ENCODE results near the gene ASB13. TPM values are rescaled to one million over a fixed set of nuclear protein-coding genes. Genes with fewer than 3 reads are reported as not detected.

Gene ASB13, protein sequence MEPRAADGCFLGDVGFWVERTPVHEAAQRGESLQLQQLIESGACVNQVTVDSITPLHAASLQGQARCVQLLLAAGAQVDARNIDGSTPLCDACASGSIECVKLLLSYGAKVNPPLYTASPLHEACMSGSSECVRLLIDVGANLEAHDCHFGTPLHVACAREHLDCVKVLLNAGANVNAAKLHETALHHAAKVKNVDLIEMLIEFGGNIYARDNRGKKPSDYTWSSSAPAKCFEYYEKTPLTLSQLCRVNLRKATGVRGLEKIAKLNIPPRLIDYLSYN
- total RNA-seq = 32.3 and 33.4 TPM in 2 replicates

DNA sequence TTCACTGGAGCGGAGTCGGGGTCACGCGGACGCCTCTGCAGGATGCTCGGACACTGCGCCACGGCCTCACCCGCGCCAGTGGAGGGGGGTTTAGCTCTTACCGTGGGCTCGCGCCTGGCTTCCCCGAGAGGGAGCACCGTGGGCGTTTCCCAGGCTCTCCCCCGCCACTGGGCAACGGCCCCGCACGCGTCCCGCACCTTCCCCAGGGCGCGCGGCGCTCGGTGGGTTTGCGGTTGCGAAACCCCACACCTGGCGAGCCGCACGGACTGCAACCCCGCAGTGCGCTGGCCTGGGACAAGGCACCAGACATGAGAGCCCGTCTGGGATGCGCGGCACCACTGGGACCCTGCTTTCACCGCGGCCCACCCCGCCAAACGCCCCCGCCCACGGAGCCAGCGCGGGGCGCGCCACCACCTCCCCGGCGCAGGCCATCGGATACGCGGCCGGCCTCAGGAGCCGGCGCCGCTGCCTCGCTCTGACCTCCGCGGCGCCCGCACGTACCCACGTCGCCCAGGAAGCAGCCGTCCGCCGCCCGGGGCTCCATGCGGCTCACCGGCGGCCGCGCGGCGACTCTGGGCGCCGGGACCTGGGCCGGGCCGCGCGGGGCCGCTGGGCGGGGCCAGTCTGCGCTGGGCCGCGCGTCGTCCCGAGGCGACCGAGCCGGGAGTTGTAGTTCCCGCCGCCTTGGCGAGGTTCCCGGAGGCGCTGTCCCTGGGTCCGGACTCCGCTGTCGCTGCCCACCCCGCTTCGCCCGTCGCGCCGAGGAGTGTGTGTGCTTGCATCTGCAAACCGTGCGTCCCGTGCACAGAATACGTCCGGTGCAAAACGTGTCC, at the start of gene ASB13:
TSS of gene ASB13 (minus strand) at position 588 of the 833 bp plus-strand sequence. CDS start at position 544, 44 bp downstream.

DNA sequence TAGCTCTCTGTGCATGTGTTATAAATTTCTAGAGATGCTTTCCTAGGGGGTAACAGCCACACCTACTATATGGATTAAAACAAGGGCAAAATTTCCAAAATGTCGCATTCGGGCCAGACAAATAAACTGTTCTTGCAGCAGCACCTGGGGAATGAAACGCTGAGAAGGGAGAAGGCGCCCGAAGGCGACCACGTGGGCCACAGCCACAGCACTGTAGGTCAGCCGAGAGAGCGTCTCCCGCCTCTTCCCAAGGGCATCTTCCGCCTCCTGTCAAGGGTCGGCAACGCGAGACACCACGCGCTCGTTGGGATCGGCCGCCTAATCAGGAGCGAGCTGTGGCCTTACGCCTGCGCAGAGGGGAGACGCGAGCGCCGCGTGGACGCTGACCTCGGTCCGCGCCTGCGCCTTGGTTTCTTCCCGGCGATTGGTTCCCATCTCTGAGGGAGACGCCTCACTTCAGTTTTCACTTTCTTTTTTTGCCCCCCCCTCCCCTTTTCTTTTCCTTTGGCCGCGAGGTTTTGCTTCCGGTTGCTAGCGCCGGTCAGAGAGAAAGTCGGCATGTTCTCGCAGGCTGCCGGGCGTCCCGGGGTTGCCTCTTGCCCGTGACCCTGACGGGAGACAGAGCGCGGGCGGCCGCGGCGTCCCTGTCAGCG, 18.0 kb upstream of the ASB13 start, which contains the start of gene TASOR2:
TSS of gene TASOR2 (plus strand) at position 521 of the 653 bp plus-strand sequence. CDS start 35,805 bp downstream, outside the sequence.

Small RNAs within 50 kb of the gene (small RNA-seq; reads per million reads assigned to genes)
- gene AL365356.2 (not detected), gene RN7SL445P (not detected)

Other genes starting within 250 kb of the ASB13 start
- gene CALML5, start 167.0 kb downstream of the ASB13 start, total RNA-seq = not detected in 2 replicates
- 0.12 TPM in 1 of 2 replicates, not detected in the other for gene CALML3, start 141.6 kb downstream of the ASB13 start, total RNA-seq
- 86.7 and 108 TPM in 2 replicates for gene TASOR2, start 18.2 kb upstream of the ASB13 start, total RNA-seq
- 385 and 422 TPM in 2 replicates for gene GDI2, start 146.8 kb upstream of the ASB13 start, total RNA-seq
- 7.3 and 7.5 TPM in 2 replicates for gene ANKRD16, start 223.3 kb upstream of the ASB13 start, total RNA-seq
- gene FBH1, start 223.6 kb upstream of the ASB13 start, total RNA-seq = 81.0 and 114 TPM in 2 replicates

Measured in hair follicle dermal papilla cell (primary cell).